H1 (cell line): ENCODE results near the gene NSUN4.

Experiments
- CTCF ChIP-seq, 3 experiments: IDR thresholded peaks; 1 replicate in 2 of 3; 2 replicates in 1 of 3; pipeline versions ENCODE4 v1.5.1 to v1.6.1; 2011; ENCODE audit warnings: low read length in 3 of 3, mild to moderate bottlenecking in 3 of 3, inconsistent platforms in 2 of 3, low read depth in 1 of 3, moderate library complexity in 1 of 3; ENCODE audit not compliant: insufficient read depth in 1 of 3; ENCODE audit errors: control extremely low read depth in 1 of 3
- EP300 ChIP-seq, 2 experiments: IDR thresholded peaks; 1 replicate in 1 of 2; 2 replicates in 1 of 2; pipeline ENCODE4 v1.6.1; 2011 to 2012; ENCODE audit warnings: low read depth in 2 of 2, low read length in 2 of 2, mild to moderate bottlenecking in 2 of 2, borderline replicate concordance in 1 of 2, inconsistent platforms in 1 of 2, moderate library complexity in 1 of 2
- EZH2 ChIP-seq: fragments of 200-600 bp; sonication (generic); IDR thresholded peaks from 2 replicates; pipeline ENCODE4 v1.7.1; 2012; ENCODE audit warnings: low read depth, mild to moderate bottlenecking, moderate library complexity, low read length, inconsistent platforms; ENCODE audit not compliant: severe bottlenecking
- HDAC2 ChIP-seq, 2 experiments: fragments of 300-600 bp in 1 of 2; sonication (generic) in 1 of 2; IDR thresholded peaks; 2 replicates each; pipeline ENCODE4 v1.6.1; 2011 to 2012; ENCODE audit warnings: low read depth in 2 of 2, low read length in 2 of 2, mild to moderate bottlenecking in 2 of 2, moderate library complexity in 2 of 2, borderline replicate concordance in 1 of 2, inconsistent platforms in 1 of 2
- JUND ChIP-seq: IDR thresholded peaks from 2 replicates; pipeline ENCODE4 v1.6.1; 2011; ENCODE audit warnings: mild to moderate bottlenecking, improper control_type of control experiment, low read length
- POLR2AphosphoS5 ChIP-seq: IDR thresholded peaks from 2 replicates; pipeline ENCODE4 v1.6.1; 2011; ENCODE audit warnings: low read depth, low read length
- RFX5 ChIP-seq: IDR thresholded peaks from 2 replicates; pipeline ENCODE4 v1.6.1; 2011; ENCODE audit warnings: low read depth, low read length, improper control_type of control experiment, borderline replicate concordance
- SIX5 ChIP-seq: IDR thresholded peaks from 2 replicates; pipeline ENCODE4 v1.6.1; 2011; ENCODE audit warnings: mild to moderate bottlenecking, low read depth, low read length
- SP1 ChIP-seq: IDR thresholded peaks from 2 replicates; pipeline ENCODE4 v1.6.1; 2011; ENCODE audit warnings: low read depth, low read length
- TBP ChIP-seq: IDR thresholded peaks from 2 replicates; pipeline ENCODE4 v1.6.1; 2011; ENCODE audit warnings: low read depth, low read length, improper control_type of control experiment
- ZNF274 ChIP-seq: IDR thresholded peaks from 2 replicates; pipeline ENCODE4 v1.7.0; 2012; ENCODE audit warnings: low read length, borderline replicate concordance; ENCODE audit errors: extremely low read depth

GRCh38 chr1:46363121-46363520 is 22.5 kb downstream of the NSUN4 start:
- TF ChIP-seq EZH2 (no peak), EP300 (IDR thresholded peaks at IDR 0.05; ENCODE audit: borderline replicate concordance in 1 of 2, low read depth in 2 of 2, low read length in 2 of 2) (no peak), ZNF274 (no peak), TBP (no peak), JUND (no peak), SP1 (no peak), POLR2AphosphoS5 (no peak), SIX5 (no peak), CTCF (IDR thresholded peaks at IDR 0.05; ENCODE audit: control extremely low read depth in 1 of 3, insufficient read depth in 1 of 3, low read depth in 1 of 3, low read length in 3 of 3) (no peak), RFX5 (no peak), HDAC2 (IDR thresholded peaks at IDR 0.05; ENCODE audit: borderline replicate concordance in 1 of 2, low read depth in 2 of 2, low read length in 2 of 2) (no peak)
